GM19351 (cell line): ENCODE results near the gene PHF21B.

ENCODE experiments used
- ATAC-seq: cut with Tn5 transposase; IDR thresholded peaks from one replicate; pipeline ENCODE4 v1.9.1; 2021; ENCODE audit warnings: mild to moderate bottlenecking, moderate library complexity; ENCODE audit not compliant: unreplicated experiment

PHF21B gene

DNA sequence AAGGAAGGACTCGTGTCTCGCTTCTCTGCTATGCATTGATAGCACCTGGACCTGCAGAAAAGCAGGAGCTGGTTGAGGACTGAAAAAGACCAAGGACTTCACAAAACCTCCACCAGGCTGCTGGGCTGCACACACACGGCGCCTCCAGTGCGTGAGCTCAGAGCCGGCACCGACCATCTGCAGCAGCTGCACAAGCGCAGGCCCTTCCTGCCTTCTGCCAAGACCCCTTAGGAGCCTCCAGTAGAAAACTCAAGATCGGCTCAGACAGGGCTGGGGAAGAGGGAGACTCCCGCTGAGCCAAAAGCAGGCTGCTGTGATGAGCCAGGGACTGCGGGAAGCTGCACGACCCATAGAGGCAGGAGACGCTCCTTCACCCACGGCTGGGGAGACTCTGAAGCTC is 70.9 kb downstream of the PHF21B start:
- ATAC-seq, result no peak

GRCh38 chr22:44937216-44937615 is 72.6 kb downstream of the PHF21B start:
- ATAC-seq, result no peak

GRCh38 chr22:44936201-44936600 is 73.6 kb downstream of the PHF21B start:
- ATAC-seq, result no peak

GRCh38 chr22:44935724-44936123 is 74.1 kb downstream of the PHF21B start:
- ATAC-seq, result no peak

- ATAC-seq, result no peak
These were observed 75.4 kb downstream of the PHF21B start for GRCh38 chr22:44934454-44934735.

GRCh38 chr22:44933666-44934453 is 75.9 kb downstream of the PHF21B start:
- no peak for ATAC-seq

GRCh38 chr22:44932493-44932892 is 77.3 kb downstream of the PHF21B start:
- no peak for ATAC-seq

DNA sequence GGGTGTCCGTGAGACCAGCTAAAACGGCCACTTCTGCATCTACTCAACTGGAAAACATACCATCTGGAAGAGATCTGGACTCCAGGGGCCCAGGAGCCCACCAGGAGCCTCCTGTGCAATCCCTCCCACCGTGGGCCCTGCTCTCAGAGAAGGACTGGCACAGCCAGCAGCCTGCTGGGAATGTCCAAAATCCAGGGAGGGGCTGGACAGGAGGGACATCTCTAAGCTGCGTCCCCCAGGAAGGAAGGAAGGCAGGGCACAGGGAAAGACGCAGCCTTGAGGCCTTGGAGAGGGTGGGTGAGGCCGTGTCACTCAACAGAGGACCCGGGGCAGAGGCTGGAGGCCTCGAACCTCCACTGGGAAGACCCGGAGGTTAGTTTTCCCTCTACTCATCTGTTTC is 78.0 kb downstream of the PHF21B start:
- no peak for ATAC-seq

DNA sequence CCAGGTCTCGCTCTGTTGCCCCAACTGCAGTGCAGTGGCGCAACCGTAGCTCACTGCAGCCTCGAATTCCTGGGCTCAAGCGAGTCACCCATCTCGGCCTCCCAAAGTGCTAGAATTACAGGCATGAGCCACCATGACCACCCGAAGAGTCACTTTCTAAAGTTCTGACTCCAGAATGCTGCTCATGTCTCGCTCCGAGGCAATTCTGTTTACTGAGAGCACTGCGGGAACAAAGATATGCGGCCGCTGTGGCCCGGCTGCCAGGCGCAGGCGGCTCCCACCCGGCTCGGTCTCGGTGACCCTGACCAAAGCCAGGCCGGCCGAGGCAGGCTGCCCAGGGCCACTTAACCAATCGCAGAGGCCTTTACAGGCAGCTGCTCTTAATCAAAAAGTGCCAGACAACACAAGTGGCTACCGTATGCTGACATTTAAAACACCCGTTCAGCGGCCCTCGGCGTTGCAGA is 78.7 kb downstream of the PHF21B start:
- ATAC-seq, result no peak

DNA sequence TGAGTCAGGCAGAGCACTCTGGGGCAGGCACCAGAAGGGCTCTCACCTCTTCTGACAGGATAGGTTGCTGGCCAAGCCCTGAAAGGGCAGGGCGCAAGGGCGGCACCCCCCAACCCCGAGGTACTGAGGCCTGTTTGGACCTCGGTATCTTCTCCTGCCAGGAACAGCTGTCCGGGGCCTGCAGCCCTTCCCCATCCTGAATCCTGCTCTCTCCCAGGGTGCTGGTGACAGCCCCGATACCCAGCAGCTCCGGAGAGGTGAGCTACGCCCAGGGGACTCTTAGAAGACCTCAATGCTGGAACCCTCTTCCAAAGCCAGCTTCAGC is 79.1 kb downstream of the PHF21B start:
- no peak for ATAC-seq

- no peak for ATAC-seq
These were observed 79.6 kb downstream of the PHF21B start for GRCh38 chr22:44930016-44930710.

DNA sequence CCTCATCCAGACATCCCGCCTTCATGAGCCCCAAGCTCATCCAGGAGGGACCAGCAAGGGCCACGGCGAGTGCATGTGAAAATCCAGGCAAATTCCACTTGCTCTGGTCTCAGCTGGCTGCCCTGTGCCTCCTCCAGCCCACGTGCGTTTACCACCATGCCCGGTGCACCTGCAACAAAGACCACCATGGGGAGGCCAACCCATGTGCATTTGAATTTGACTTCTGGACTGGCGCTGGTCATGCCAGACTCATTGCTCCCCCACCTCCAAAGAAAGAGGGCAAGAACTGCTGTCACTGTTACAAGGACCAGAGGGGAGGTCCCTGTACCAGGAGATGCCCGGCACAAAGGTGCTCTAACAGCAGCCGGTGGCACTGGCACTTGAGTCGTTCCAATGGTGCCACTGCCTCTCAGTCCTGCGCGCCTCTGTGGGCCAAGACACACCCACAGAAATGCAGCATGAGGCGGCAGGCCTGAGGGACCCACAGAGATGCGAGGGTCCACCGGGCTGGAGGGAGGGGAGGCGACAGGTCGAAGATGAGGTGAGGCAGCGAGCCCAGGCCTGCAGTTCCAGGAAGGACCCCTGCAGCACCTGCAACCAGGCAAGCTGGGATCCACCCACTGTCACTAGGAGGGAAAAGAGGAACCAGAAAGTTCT is 80.3 kb downstream of the PHF21B start:
- ATAC-seq, result no peak

GRCh38 chr22:44928711-44929358 is 81.0 kb downstream of the PHF21B start:
- no peak for ATAC-seq

DNA sequence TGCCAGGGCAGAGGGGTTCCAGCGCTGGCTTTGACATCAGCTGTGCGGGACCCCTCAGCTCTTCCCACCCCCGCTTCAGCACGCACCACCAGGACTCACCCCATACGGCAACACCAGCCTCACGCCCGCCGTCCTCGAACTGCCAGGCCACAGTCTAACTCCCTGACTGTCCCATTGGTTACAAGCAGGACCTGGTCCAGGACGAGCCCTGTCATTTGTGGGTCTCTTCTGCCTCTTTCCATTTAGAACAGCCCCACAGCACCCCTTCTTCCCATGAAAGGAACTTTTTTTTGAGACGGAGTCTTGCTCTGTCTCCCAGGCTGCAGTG is 81.7 kb downstream of the PHF21B start:
- no peak for ATAC-seq

- ATAC-seq, result no peak
These were observed 82.2 kb downstream of the PHF21B start for GRCh38 chr22:44927463-44928135.

DNA sequence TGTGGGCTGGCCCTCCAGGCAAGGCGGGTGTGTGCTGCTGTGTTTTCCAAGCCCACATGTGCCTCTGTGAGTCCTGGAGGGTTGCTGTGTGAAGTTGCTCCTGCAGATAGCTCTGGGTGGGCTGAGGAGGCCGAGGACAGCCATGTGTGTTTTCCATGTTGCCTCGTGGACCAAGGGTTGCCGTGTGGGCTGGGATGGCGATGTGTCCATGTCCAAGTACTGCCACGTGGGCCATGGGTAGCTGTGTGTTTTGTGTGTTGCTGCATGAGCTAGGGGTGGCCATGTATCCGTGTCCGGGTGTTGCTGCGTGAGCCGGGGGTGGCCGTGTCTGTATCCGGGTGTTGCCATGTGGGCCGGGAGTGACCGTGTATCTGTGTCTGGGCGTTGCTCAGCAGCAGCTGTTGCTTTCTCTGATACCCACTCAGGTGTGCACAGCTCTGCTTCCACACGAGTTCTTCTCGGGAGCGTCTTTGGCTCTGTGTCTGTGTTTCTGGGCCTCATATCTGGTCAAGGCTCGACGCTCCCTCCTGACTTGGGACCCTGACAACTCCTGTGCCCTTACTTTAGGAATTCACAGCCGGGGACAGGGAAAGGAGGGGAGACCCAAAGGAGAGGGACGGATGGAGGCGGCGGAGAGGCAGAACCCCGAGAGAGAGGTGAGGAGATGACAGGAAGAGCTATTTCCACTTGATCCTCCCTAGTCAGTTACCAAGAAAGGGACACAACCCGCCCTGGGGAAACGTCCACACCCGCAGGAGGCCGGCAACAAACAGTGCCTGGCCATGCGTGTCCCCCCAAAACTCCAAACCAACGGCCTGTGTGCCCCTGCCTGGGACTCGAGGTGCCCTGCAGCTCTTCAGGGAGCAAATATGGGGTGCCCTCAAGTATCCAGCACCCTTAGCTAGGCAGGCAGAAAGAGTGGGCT is 83.1 kb downstream of the PHF21B start:
- ATAC-seq, result no peak

- no peak for ATAC-seq
These were observed 83.7 kb downstream of the PHF21B start for GRCh38 chr22:44926124-44926475.

DNA sequence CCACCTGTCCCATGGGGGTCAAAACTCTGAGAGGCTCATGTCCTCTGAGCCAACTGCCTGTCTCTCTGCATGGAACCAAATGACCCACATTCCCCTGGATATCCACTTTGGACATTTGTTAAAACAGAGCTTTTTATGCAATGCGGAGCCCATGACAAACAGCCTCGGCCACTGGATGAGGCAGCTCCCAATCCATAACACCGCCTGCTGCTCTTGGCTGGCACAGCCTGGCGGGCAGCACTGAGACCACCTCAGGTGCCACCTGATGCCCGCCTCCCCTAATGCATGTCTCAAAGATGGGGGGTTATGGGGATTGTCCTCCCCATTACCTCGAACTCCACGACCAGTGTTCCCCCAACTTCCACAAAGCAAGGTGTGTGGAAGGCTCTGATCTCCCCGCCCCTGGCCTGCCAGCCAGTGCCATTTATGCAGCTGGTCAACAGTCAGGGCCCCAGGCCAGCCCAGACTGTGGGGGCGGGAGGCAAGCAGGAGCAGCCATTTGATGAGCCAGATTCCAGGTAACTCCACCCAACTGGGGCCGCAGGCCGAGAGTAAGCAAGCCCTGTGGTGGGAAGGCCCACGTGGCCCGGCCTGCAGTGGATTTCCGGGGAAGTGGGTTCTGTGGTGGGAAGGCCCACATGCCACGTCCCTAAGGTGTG is 84.2 kb downstream of the PHF21B start:
- no peak for ATAC-seq

DNA sequence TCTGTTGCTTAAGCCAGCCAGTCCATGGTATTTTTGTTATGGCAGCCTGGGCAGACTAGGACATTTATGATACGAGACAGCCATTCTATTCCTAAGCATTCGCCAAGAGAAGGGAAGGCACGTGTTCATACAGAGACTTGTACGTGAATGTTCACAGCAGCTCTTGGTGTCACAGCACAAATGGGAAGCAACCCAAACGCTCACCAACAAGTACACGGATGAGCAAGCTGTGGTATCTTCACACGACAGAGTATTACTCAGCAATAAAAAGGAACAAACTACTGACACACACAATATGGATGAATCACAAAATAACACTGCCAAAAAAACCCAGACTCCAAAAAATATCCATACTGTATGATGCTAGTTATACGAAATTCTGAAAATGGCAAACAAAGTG is 85.1 kb downstream of the PHF21B start:
- no peak for ATAC-seq

GRCh38 chr22:44924098-44924497 is 85.7 kb downstream of the PHF21B start:
- no peak for ATAC-seq
